Measurements from ENCODE around the gene RRM1. TPM values are rescaled to one million over a fixed set of nuclear protein-coding genes. Genes with fewer than 3 reads are reported as not detected.

The RRM1 gene
- total RNA-seq, 1 experiment from 2014 or later: 138 TPM

GRCh38 chr11:4059424-4059823 is 35.2 kb upstream of the RRM1 start:
- Mint-ChIP-seq H3K9me3 (no peaks in the 10 kb centered on the region), H3K4me3 (no peak overlapping the region), H3K36me3 (ENCODE audit: insufficient read depth in 1 of 3, low read depth in 3 of 3) (no peaks in the 10 kb centered on the region), H3K27ac (no peak overlapping the region), H3K27me3 (ENCODE audit: low read depth) (no peaks in the 10 kb centered on the region), H3K4me1 (peaks cover 0 to 1% of the 10 kb centered on the region in 2 experiments; a peak in 1 of 4 replicates)
- no peak overlapping the region for H4K8ac ChIP-seq (replicated peaks; ENCODE audit: insufficient read length, low read depth, low read length)
- no peak for DNase-seq
- H2AFZ ChIP-seq (ENCODE audit: low read length): no peak overlapping the region
- no peak overlapping the region for H3K23ac ChIP-seq (ENCODE audit: insufficient read length, low read depth, low read length)
- H3K9ac ChIP-seq (ENCODE audit: extremely low read depth, insufficient read length, low read length): no peak overlapping the region
- no peak overlapping the region for H4K91ac ChIP-seq (ENCODE audit: insufficient read length, low read depth, low read length)
- H2BK5ac ChIP-seq (ENCODE audit: insufficient read length, low read length): no peak overlapping the region
- H3K56ac ChIP-seq (ENCODE audit: insufficient read length, low read depth, low read length): no peak overlapping the region
- no peak for TF ChIP-seq CTCF (conservative IDR thresholded peaks at IDR 0.05)
- H3K79me2 ChIP-seq (ENCODE audit: insufficient read depth, low read length): no peaks in the 10 kb centered on the region
- no CpG with 5 or more reads among the region's 1 CpG for WGBS (ENCODE audit: extremely low coverage, insufficient read length, low lambda C conversion rate)
- no peak overlapping the region for H3K4me2 ChIP-seq (ENCODE audit: insufficient read depth, insufficient read length, low read length)
- H4K5ac ChIP-seq (ENCODE audit: insufficient read length, low read depth, low read length): no peak overlapping the region
- no peaks in the 10 kb centered on the region for H4K20me1 ChIP-seq (ENCODE audit: control insufficient read depth, insufficient read depth, insufficient read length)
- H3T11ph ChIP-seq (ENCODE audit: low read length): no peak overlapping the region
- H3K14ac ChIP-seq (ENCODE audit: insufficient read depth, low read length): no peak overlapping the region
- H2AK5ac ChIP-seq (ENCODE audit: insufficient read length, low read length): no peak overlapping the region
- H3K18ac ChIP-seq (ENCODE audit: insufficient read length, low read depth, low read length): no peak overlapping the region
- H2BK20ac ChIP-seq (ENCODE audit: low read depth, low read length, poor library complexity, severe bottlenecking): no peak overlapping the region
- H2BK12ac ChIP-seq (ENCODE audit: insufficient read length, low read depth, low read length): no peak overlapping the region
- H3K27me3 ChIP-seq (ENCODE audit: insufficient read depth, low read length): no peaks in the 10 kb centered on the region; the same call in 1 of the 2 replicates
- no peaks in the 10 kb centered on the region for H3K79me1 ChIP-seq (ENCODE audit: insufficient read depth, low read depth, low read length, poor library complexity, severe bottlenecking)
- no peaks in the 10 kb centered on the region for H3K9me3 ChIP-seq (ENCODE audit: control insufficient read depth, low read depth, low read length)
- no peak overlapping the region for H3K27ac ChIP-seq (ENCODE audit: insufficient read length, low read depth, low read length)
- H2BK15ac ChIP-seq (ENCODE audit: low read depth, low read length): no peak overlapping the region
- no peak overlapping the region for H2BK120ac ChIP-seq (ENCODE audit: low read depth, low read length, poor library complexity, severe bottlenecking)
- no peaks in the 10 kb centered on the region for H3K4me1 ChIP-seq (ENCODE audit: insufficient read depth, low read length)
- no peaks in the 10 kb centered on the region for H3K23me2 ChIP-seq (ENCODE audit: insufficient read length, low read depth, low read length, poor library complexity, severe bottlenecking)
- H3K4ac ChIP-seq (ENCODE audit: low read depth, low read length): no peak overlapping the region
